IPS DF 6.9 (cell line): ENCODE measurements around the gene KCNIP1.

Source experiments
- DNase-seq: peaks from one replicate; pipeline ENCODE4 v3.0.0-alpha.2; 2013; ENCODE audit warnings: low read depth, low spot score
- H3K27ac ChIP-seq: one replicate; pipeline ENCODE4 v1.5.1; 2013; ENCODE audit warnings: low read length, control low read depth
- H3K27me3 ChIP-seq: 2 replicates; pipeline ENCODE4 v1.6.1; 2013; ENCODE audit warnings: mild to moderate bottlenecking, low read length; ENCODE audit not compliant: control insufficient read depth, insufficient read depth
- H3K36me3 ChIP-seq: 2 replicates; pipeline ENCODE4 v1.6.1; 2013; ENCODE audit warnings: low read length; ENCODE audit not compliant: control insufficient read depth, insufficient read depth
- H3K4me1 ChIP-seq: 2 replicates; pipeline ENCODE4 v1.6.1; 2013; ENCODE audit warnings: low read length; ENCODE audit not compliant: control insufficient read depth, insufficient read depth
- H3K4me3 ChIP-seq: 2 replicates; pipeline ENCODE4 v1.5.1; 2013; ENCODE audit warnings: mild to moderate bottlenecking, low read length
- H3K9me3 ChIP-seq: 2 replicates; pipeline ENCODE4 v1.6.1; 2013; ENCODE audit warnings: low read length, inconsistent platforms; ENCODE audit not compliant: control insufficient read depth, insufficient read depth
- WGBS: extraction: QIAGEN DNeasy Blood & Tissue Kit; methylation state at CpG from one replicate; pipeline ENCODE4 v1.1.7; 2013; ENCODE audit warnings: mixed read lengths, missing lambda C conversion rate; ENCODE audit not compliant: insufficient read length, insufficient coverage; 5-methylcytosine and 5-hydroxymethylcytosine counted together

The KCNIP1 gene

GRCh38 chr5:170519549-170519948 is 15.7 kb downstream of the KCNIP1 start:
- H3K27ac ChIP-seq: no peak overlapping the region
- no peak overlapping the region for H3K4me3 ChIP-seq
- H3K36me3 ChIP-seq: no peaks in the 10 kb centered on the region
- no peaks in the 10 kb centered on the region for H3K9me3 ChIP-seq
- no peak for DNase-seq
- H3K27me3 ChIP-seq: no peaks in the 10 kb centered on the region
- peaks cover 3% of the 10 kb centered on the region; the same call in 1 of the 2 replicates for H3K4me1 ChIP-seq
- no CpG with 5 or more reads among the region's 5 CpGs for WGBS

DNA sequence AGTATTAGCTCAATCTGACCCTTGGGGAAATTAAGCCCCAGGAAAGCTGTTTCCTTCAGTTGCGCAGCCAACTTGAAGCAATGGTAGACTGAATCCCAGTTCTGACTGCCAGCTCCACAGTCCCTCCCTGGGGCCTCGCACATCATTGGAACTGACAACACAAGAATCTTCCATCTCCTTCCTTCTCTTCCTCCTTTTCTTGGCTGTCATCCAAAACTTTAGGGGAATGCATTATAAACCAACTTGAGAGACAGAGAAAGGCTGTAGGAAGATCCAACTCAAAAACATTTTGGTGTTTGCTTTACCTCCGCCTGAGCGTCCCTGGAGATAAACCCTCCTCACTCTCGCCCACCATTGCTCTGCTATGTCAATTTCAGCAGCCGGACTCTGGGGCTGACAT is 16.6 kb downstream of the KCNIP1 start:
- Histone ChIP-seq H3K4me1 (peaks cover 3% of the 10 kb centered on the region; the same call in 1 of the 2 replicates), H3K4me3 (no peak overlapping the region), H3K27me3 (no peaks in the 10 kb centered on the region), H3K36me3 (no peaks in the 10 kb centered on the region), H3K27ac (no peak overlapping the region), H3K9me3 (no peaks in the 10 kb centered on the region)
- no peak for DNase-seq
- WGBS: no CpG with 5 or more reads among the region's 6 CpGs

DNA sequence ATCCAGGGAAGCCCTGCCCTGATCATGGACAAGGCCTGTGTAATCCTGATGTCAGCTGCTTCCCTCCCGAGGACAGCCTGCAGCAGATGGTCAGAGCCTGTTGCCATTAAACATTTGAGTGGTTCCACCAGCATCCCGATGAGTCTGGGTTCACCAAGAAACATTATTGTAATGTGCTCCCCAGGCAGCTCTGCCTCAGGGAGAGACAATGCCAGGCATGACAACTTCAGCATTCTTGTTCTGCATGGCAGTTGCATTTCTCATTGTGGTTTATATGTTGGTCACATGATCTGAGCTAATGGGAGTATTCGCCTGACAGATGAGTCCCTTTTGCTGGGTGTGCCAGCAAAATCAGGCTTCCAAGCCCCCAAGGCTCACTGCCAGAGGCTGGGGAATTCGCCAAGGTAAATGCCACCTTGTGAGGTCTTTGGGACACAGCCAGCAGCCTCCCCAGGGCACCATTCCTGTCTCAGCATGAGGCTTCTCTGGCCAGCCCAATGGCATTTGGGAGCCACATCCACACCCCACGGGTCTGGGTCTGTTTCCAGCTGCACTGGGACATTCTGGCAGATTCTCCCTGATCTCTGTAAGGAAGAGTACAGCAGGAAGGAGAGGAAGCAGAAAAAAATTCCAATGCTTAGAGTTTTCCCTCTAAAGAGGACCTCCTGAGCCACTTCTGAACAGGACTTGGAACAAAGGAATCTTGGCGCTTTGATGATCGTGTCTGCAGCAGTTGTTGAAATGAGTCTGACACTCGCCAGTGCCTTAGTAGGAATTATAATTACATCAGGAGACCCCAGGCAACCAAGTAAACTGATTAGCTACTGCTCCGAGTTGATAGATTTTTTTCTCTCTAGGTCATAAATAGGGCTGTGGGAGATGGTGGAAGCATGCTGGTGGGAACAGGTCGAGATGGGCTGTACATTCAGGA is 18.7 kb downstream of the KCNIP1 start:
- no peak overlapping the region for H3K27ac ChIP-seq
- no CpG with 5 or more reads among the region's 10 CpGs for WGBS
- no peaks in the 10 kb centered on the region for H3K9me3 ChIP-seq
- H3K27me3 ChIP-seq: no peaks in the 10 kb centered on the region
- DNase-seq: no peak
- no peaks in the 10 kb centered on the region for H3K36me3 ChIP-seq
- peaks cover 3% of the 10 kb centered on the region; the same call in 1 of the 2 replicates for H3K4me1 ChIP-seq
- H3K4me3 ChIP-seq: no peak overlapping the region

DNA sequence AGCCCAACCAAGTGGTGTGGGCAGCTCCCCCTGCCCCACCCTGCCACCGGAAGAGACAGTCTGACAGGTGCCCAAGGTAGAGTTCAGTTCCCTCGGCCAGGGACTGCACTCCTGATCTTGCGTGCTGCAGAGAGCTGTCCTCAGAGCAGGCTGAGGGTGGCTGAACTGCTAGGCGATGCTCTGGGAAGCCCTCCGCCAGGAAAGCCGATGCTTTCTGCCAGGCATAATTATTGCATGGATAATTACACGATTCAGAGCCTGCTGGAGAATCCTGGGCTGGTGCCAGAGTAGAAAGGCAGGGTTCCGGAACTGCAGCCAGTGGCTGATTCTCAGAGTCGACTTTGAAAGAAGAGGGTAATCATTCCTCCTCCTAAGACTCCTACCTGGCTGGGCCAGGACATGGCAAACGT is 19.3 kb downstream of the KCNIP1 start:
- WGBS: no CpG with 5 or more reads among the region's 10 CpGs
- no peak overlapping the region for H3K27ac ChIP-seq
- peaks cover 3% of the 10 kb centered on the region; the same call in 1 of the 2 replicates for H3K4me1 ChIP-seq
- no peaks in the 10 kb centered on the region for H3K27me3 ChIP-seq
- DNase-seq: no peak
- H3K4me3 ChIP-seq: no peak overlapping the region
- H3K36me3 ChIP-seq: no peaks in the 10 kb centered on the region
- H3K9me3 ChIP-seq: no peaks in the 10 kb centered on the region

DNA sequence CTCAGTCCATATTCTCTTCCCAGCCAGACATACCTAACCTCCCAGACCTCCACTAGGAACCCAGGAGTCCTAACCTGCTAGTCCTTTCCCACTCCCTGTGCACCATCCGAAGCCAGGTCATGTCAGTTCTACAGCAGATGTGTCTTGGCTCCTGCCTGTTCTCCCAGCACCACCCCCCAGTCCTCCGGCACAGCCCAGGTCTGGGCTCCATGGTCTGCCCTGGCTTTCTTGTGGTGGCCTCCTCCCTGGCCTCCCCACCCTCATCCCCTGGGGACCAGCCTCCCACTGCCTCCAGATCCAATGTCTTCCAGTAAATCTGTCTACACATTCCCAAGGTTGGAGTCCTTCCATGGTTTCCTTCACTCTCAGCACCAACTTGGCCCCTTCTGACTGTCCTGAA is 20.0 kb downstream of the KCNIP1 start:
- H3K4me3 ChIP-seq: no peak overlapping the region
- no peak overlapping the region for H3K27ac ChIP-seq
- DNase-seq: no peak
- H3K4me1 ChIP-seq: peaks cover 3% of the 10 kb centered on the region; the same call in 1 of the 2 replicates
- H3K9me3 ChIP-seq: no peaks in the 10 kb centered on the region
- H3K27me3 ChIP-seq: no peaks in the 10 kb centered on the region
- WGBS: no CpG with 5 or more reads among the region's 2 CpGs
- H3K36me3 ChIP-seq: no peaks in the 10 kb centered on the region

DNA sequence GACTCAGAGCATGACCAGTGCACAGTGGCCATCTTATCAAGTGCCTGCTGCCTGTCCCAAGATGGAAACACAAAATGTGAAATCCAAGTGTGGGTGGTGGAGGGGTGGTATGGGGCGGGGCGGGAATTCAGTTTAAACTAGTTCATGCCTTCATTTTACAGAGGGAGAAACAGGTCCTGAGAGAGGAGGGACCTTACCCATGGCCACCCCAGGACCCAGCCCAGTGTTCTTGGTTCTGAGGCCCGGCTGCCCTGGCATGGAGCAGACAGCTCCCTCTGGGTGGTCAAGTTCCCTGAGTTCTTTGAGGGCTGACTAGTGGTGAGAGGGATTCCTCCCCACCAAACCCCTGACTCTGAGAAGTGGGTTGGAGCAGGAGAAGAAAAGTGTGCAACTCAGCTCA is 20.8 kb downstream of the KCNIP1 start:
- Histone ChIP-seq H3K4me1 (peaks cover 3% of the 10 kb centered on the region; the same call in 1 of the 2 replicates), H3K36me3 (no peaks in the 10 kb centered on the region), H3K27ac (no peak overlapping the region), H3K27me3 (no peaks in the 10 kb centered on the region), H3K9me3 (no peaks in the 10 kb centered on the region), H3K4me3 (no peak overlapping the region)
- DNase-seq: no peak
- no CpG with 5 or more reads among the region's 3 CpGs for WGBS

- Histone ChIP-seq H3K36me3 (no peaks in the 10 kb centered on the region), H3K27me3 (no peaks in the 10 kb centered on the region), H3K9me3 (no peaks in the 10 kb centered on the region), H3K27ac (no peak overlapping the region), H3K4me1 (peaks cover 3% of the 10 kb centered on the region; the same call in 1 of the 2 replicates), H3K4me3 (no peak overlapping the region)
- no peak for DNase-seq
- no CpG with 5 or more reads among the region's 7 CpGs for WGBS
These were observed 21.8 kb downstream of the KCNIP1 start for GRCh38 chr5:170525470-170526211.

GRCh38 chr5:170527991-170528390 is 24.2 kb downstream of the KCNIP1 start:
- Histone ChIP-seq H3K9me3 (no peaks in the 10 kb centered on the region), H3K36me3 (no peaks in the 10 kb centered on the region), H3K4me1 (no peaks in the 10 kb centered on the region), H3K4me3 (no peak overlapping the region), H3K27me3 (no peaks in the 10 kb centered on the region), H3K27ac (no peak overlapping the region)
- WGBS: no CpG with 5 or more reads among the region's 3 CpGs
- no peak for DNase-seq

DNA sequence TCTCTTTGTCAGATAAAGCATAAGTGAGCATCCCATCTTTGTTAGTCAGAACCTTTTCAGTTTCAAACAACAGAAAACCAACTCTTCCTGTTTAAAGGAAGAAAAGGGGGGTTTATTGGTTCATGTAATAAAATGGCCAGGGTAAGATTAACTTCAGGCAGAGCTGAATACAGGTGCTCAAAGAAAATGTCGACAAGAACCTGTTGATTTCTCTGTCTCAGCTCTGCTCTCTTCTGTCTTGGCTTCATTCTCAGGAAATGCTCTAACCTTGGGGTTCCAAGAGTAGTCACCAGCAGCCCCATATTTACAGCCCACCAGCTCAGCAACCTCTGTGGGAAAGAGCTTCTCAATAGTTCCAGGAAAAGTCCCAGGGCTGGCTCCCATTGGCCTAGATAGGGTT is 25.2 kb downstream of the KCNIP1 start:
- Histone ChIP-seq H3K27me3 (no peaks in the 10 kb centered on the region), H3K4me3 (no peak overlapping the region), H3K9me3 (no peaks in the 10 kb centered on the region), H3K4me1 (no peaks in the 10 kb centered on the region), H3K36me3 (no peaks in the 10 kb centered on the region), H3K27ac (no peak overlapping the region)
- WGBS: no CpG with 5 or more reads among the region's 1 CpG
- no peak for DNase-seq

GRCh38 chr5:170532935-170533334 is 29.1 kb downstream of the KCNIP1 start:
- no CpG with 5 or more reads among the region's 3 CpGs for whole genome bisulfite sequencing
- Histone ChIP-seq H3K36me3 (no peaks in the 10 kb centered on the region), H3K27ac (no peak overlapping the region), H3K27me3 (no peaks in the 10 kb centered on the region), H3K9me3 (no peaks in the 10 kb centered on the region), H3K4me1 (no peaks in the 10 kb centered on the region; the same call in 1 of the 2 replicates), H3K4me3 (no peak overlapping the region)
- no peak for DNase-seq
